ENCODE results near the gene KLHDC4.
"Not testable (repeated sequence)": the region's sequence is repeated elsewhere in the genome, so short reads cannot be mapped to it uniquely, and the experiment has no call there.

KLHDC4 gene

GRCh38 chr16:87782033-87782432 is 16.2 kb upstream of the KLHDC4 start:
- no peak overlapping the region for H3K4me3 ChIP-seq (ENCODE audit: low read depth, low read length)
- TF ChIP-seq CTCF (IDR thresholded peaks at IDR 0.05; ENCODE audit: low read depth, low read length, missing control alignments) = no peak

GRCh38 chr16:87780385-87780989 is 14.7 kb upstream of the KLHDC4 start:
- DNase-seq (ENCODE audit: low read depth) = peak; percentile 86
- no peak overlapping the region for H3K4me3 ChIP-seq (ENCODE audit: low read depth, low read length)
- peak; percentile 22 for TF ChIP-seq CTCF (IDR thresholded peaks at IDR 0.05; ENCODE audit: low read depth, low read length, missing control alignments)

More at GRCh38 chr16:87782033-87782432, 16.2 kb upstream of the KLHDC4 start:
- no peak for DNase-seq (ENCODE audit: low read depth)

GRCh38 chr16:87778830-87779579 is 13.2 kb upstream of the KLHDC4 start:
- DNase-seq (ENCODE audit: low read depth) = peak; percentile 89
- peak; percentile 98 for TF ChIP-seq CTCF (IDR thresholded peaks at IDR 0.05; ENCODE audit: low read depth, low read length, missing control alignments)
- H3K4me3 ChIP-seq (ENCODE audit: low read depth, low read length) = no peak overlapping the region; the same call in 1 of the 2 replicates

- no peak overlapping the region; the same call in 1 of the 2 replicates for H3K4me3 ChIP-seq (ENCODE audit: low read depth, low read length)
- DNase-seq (ENCODE audit: low read depth) = no peak
- no peak for TF ChIP-seq CTCF (IDR thresholded peaks at IDR 0.05; ENCODE audit: low read depth, low read length, missing control alignments)
Measured at GRCh38 chr16:87778476-87778829, 12.7 kb upstream of the KLHDC4 start.

- H3K4me3 ChIP-seq (ENCODE audit: low read depth, low read length); DNase-seq (ENCODE audit: low read depth): not testable (repeated sequence)
Measured at GRCh38 chr16:87773836-87774235, 8.1 kb upstream of the KLHDC4 start.

- not testable (repeated sequence) for DNase-seq (ENCODE audit: low read depth); H3K4me3 ChIP-seq (ENCODE audit: low read depth, low read length)
Measured at GRCh38 chr16:87767456-87767855, 1.7 kb upstream of the KLHDC4 start.

- no peak for TF ChIP-seq CTCF (IDR thresholded peaks at IDR 0.05; ENCODE audit: low read depth, low read length, missing control alignments)
- no peak for DNase-seq (ENCODE audit: low read depth)
- peak overlapping the region; percentile 96 for H3K4me3 ChIP-seq (ENCODE audit: low read depth, low read length)
Measured at GRCh38 chr16:87766485-87766797, 655 bp upstream of the KLHDC4 start.

- peak overlapping the region; percentile 96 for H3K4me3 ChIP-seq (ENCODE audit: low read depth, low read length)
- no peak for TF ChIP-seq CTCF (IDR thresholded peaks at IDR 0.05; ENCODE audit: low read depth, low read length, missing control alignments)
- DNase-seq (ENCODE audit: low read depth) = no peak
Measured at GRCh38 chr16:87765473-87765775, 362 bp downstream of the KLHDC4 start.
